Chondrocyte (in vitro differentiated cells): ENCODE measurements around the gene PPL. TPM values are rescaled to one million over a fixed set of nuclear protein-coding genes. Genes with fewer than 3 reads are reported as not detected.

Experiments used
- DNase-seq: peaks from one replicate; pipeline ENCODE4 v3.0.0; 2021; ENCODE audit warnings: mixed read lengths, low spot score
- H3K27ac Mint-ChIP-seq: one replicate; pipeline ENCODE4 v1.8.0; 2021; ENCODE audit warnings: mild to moderate bottlenecking, moderate library complexity, mixed read lengths; ENCODE audit not compliant: unreplicated experiment
- H3K27me3 Mint-ChIP-seq: 2 replicates; pipeline ENCODE4 v1.8.0; 2021; ENCODE audit warnings: low read depth, mixed read lengths
- H3K36me3 Mint-ChIP-seq: 2 replicates; pipeline ENCODE4 v1.8.0; 2021; ENCODE audit warnings: low read depth, mixed read lengths
- H3K4me1 Mint-ChIP-seq: 2 replicates; pipeline ENCODE4 v1.8.0; 2021; ENCODE audit warnings: low read depth, mild to moderate bottlenecking, mixed read lengths
- H3K4me3 Mint-ChIP-seq: one replicate; pipeline ENCODE4 v1.8.0; 2021; ENCODE audit warnings: mild to moderate bottlenecking, moderate library complexity, mixed read lengths; ENCODE audit not compliant: unreplicated experiment
- H3K9me3 Mint-ChIP-seq: 2 replicates; pipeline ENCODE4 v1.8.0; 2021; ENCODE audit warnings: low read depth, mixed read lengths
- total RNA-seq: library from RNA; stranded (reverse); gene quantifications from 3 replicates; pipeline ENCODE4 v1.2.1, GENCODE V29; 2021
- TF ChIP-seq, protein P1 (sequence below): fragments of 200-600 bp; sonication (generic); IDR thresholded peaks from 2 replicates; pipeline ENCODE4 v1.5.0; 2021; ENCODE audit warnings: antibody characterized with exemption, mild to moderate bottlenecking, moderate library complexity

PPL gene
- total RNA-seq, 1 donor from 2014 or later: 0.97 TPM

DNA sequence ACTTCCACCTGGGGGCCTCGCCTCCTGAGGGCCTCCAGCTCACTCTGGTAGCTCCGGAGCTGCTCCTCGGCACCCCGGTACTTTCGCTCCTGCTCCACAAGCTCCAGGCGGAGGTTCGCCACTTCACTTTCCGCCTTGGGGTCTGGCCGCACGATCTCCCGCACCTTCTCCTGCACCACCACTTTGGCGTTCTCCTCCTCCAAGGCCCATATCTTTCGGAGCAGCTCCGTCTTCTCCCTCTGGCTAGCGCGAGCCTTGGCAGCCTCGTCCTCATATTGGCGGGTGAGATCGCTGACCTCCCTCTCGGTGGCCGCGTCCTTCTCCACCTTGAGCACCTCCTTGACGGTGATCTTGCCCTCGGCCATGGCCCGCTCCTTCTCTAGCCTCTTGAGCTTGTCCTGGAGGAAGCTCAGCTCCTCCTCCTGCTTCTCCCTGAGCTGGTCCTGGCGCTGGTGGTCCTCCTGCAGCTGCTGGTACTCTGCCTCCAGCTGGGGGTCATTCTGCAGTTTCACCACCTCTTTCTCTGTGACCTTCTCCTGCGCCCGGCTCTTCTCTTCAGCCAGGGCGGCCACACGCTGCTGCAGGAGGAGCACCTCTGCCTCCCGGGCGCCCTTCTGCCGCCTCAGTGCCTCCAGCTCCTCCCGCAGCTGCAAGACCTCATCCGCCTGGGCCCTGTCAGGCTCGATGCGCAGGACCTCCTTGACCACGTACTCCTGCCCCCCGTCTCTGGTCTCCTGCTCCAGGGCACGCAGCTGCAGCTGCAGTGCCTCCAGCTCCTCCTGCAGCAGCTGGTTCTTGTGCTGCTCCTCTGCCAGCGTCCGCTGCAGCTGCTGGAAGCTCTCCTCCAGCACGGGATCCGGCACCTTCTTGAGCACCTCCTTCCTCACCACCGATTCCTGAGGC lies 51.7 kb downstream of the PPL start:
- H3K27ac Mint-ChIP-seq: no peak overlapping the region
- H3K4me3 Mint-ChIP-seq: no peak overlapping the region
- H3K4me1 Mint-ChIP-seq: peaks cover 26% of the 10 kb centered on the region
- TF ChIP-seq, protein P1, sequence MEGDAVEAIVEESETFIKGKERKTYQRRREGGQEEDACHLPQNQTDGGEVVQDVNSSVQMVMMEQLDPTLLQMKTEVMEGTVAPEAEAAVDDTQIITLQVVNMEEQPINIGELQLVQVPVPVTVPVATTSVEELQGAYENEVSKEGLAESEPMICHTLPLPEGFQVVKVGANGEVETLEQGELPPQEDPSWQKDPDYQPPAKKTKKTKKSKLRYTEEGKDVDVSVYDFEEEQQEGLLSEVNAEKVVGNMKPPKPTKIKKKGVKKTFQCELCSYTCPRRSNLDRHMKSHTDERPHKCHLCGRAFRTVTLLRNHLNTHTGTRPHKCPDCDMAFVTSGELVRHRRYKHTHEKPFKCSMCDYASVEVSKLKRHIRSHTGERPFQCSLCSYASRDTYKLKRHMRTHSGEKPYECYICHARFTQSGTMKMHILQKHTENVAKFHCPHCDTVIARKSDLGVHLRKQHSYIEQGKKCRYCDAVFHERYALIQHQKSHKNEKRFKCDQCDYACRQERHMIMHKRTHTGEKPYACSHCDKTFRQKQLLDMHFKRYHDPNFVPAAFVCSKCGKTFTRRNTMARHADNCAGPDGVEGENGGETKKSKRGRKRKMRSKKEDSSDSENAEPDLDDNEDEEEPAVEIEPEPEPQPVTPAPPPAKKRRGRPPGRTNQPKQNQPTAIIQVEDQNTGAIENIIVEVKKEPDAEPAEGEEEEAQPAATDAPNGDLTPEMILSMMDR: no peak
- no peak for DNase-seq
- peaks cover 38% of the 10 kb centered on the region for H3K36me3 Mint-ChIP-seq
- no peaks in the 10 kb centered on the region for H3K27me3 Mint-ChIP-seq
- no peaks in the 10 kb centered on the region for H3K9me3 Mint-ChIP-seq

DNA sequence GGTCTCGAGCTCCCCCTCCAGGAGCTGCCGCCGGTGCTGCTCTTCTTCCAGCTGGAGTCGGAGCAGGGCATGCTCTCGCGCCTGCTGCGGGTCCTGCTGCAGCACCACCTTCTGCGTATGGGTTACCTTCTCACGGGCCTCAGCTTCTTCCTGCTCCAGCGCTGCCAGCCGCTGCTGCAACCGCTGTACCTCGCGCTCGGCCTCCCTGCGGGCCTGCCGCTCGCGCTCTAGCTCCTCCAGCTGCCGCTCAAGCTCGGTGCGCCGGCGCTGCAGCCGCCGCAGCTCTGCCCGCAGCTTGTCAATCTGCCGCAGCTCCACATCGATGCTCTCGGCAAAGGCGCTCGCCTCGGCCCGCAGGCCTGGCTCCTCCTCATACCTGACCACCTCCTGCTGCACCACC lies 52.7 kb downstream of the PPL start:
- TF ChIP-seq, protein P1: no peak
- Mint-ChIP-seq H3K27ac (no peak overlapping the region), H3K9me3 (no peaks in the 10 kb centered on the region), H3K36me3 (peaks cover 44% of the 10 kb centered on the region), H3K4me1 (peaks cover 26% of the 10 kb centered on the region), H3K27me3 (no peaks in the 10 kb centered on the region), H3K4me3 (no peak overlapping the region)
- no peak for DNase-seq

DNA sequence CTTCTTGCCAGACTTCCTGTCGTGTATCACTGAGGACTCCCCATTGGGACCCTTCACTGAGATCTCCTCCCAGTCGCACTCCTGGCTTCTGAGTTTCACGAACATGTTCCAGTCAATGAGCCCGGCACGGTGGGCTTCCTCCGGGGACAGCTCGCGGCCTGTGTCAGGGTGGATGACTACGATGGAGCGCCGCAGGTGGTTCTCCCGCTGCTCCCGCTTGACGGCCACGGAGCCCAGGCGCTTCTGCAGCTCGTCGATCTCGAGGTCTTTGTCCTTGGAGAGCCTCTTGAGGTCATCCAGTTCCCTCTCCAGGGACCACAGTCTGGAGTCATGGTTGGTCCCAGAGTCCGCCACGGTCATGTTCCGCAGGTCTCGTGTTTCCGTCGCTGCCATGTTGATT lies 53.4 kb downstream of the PPL start:
- TF ChIP-seq, protein P1: no peak
- H3K27ac Mint-ChIP-seq: no peak overlapping the region
- H3K4me3 Mint-ChIP-seq: no peak overlapping the region
- H3K4me1 Mint-ChIP-seq: peaks cover 26% of the 10 kb centered on the region
- no peaks in the 10 kb centered on the region for H3K27me3 Mint-ChIP-seq
- no peaks in the 10 kb centered on the region for H3K9me3 Mint-ChIP-seq
- no peak for DNase-seq
- H3K36me3 Mint-ChIP-seq: peaks cover 46% of the 10 kb centered on the region

DNA sequence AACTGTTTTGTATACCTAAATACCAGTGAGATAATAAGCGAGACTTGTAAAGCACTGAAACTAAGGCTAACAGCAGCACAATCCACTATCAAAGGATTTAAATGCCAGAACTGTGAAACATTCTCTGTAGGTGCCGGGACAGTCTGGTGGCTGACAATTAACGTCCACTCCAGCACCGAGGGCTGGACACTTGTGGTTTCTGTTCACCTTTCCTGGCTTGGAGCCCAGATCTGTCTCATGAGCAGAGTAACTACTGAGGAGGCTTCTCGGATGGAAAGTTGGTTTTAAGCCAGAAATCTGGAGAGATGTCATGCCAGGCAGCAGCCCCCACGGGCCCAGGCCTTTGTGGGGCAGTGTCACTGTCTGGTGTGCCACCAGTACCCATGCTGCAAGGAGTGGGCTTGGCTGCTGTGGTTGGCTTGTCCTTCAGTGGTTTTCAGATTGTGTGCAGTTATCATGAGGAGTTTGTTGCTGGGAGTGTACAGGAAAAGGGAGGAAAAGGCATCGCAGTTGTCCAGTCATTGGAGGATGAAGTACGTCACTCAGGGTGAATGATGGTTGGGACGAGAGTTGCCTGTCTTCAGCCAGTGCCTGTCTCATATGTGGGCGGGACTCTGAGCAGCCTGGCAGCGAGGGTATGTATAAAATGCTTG lies 54.2 kb downstream of the PPL start:
- Mint-ChIP-seq H3K27ac (peak overlapping the region; percentile 65), H3K9me3 (no peaks in the 10 kb centered on the region), H3K4me1 (peaks cover 26% of the 10 kb centered on the region), H3K27me3 (no peaks in the 10 kb centered on the region), H3K36me3 (peaks cover 45% of the 10 kb centered on the region), H3K4me3 (no peak overlapping the region)
- TF ChIP-seq, protein P1: no peak
- DNase-seq: no peak

DNA sequence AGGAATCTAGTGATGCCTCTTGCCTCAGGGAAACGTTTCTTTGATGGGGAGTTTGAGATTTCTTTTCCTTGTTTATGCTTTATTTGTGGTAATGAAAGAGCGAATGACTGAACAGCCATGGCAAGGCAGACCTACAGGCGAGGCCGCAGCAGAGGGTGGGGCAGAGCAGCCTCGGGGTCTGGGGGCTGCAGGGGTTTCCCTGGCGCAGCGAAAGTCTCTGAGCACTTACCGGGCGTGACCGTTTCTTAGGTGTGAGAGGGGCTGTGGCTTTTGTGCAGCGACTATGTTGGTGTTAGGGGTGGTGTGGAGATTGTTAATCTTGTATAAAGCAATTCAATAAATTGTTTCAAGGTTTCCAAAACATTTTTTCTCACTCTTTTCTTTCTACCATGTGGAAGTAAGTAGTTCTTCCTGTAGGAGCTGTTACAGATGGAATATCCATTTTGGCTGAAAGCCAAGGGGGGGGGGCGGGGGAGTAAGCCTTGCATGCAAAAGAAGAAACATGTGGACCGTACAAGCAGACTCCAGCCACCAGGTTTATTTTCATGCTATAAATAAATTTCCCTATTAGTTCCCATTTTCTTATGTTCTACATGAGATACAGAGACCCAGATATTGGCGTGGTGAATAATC lies 54.8 kb downstream of the PPL start:
- no peak overlapping the region for H3K4me3 Mint-ChIP-seq
- peaks cover 26% of the 10 kb centered on the region for H3K4me1 Mint-ChIP-seq
- TF ChIP-seq, protein P1: peak; percentile 9
- H3K27me3 Mint-ChIP-seq: no peaks in the 10 kb centered on the region
- no peaks in the 10 kb centered on the region for H3K9me3 Mint-ChIP-seq
- DNase-seq: no peak
- peak overlapping the region; percentile 65 for H3K27ac Mint-ChIP-seq
- peaks cover 47% of the 10 kb centered on the region for H3K36me3 Mint-ChIP-seq
